T-helper 2 cell (primary cell): ENCODE measurements around the gene ARID1B.
A peak's percentile ranks its signal among the peaks of the same experiment; 100 is the strongest.

Experiments used
- DNase-seq, 5 experiments: peaks; one replicate each; pipeline versions ENCODE4 v3.0.0 to v3.0.0-alpha.2; 2012 to 2022

The ARID1B gene

DNA sequence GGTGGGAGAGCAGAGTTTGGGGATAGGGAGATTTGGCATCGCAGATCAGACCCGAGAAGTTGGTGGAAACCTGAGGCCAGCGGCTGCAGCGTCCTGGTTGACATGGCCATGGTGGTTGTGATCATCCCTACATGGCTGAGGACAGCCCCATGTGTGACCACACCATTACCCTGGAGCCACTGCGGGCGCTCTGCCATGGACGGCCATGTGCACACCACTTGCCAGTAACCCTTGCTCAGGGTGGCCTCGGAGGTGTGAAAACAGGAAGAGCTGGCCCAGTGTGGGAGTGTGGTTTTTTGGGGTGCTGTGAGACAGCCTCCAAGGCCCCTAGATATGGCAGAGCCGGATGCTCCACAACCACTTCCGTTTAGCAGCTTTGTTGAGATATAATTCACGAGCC, 481.7 kb downstream of the ARID1B start:
- DNase-seq: peak in 2 of 5 experiments; percentile 49 to 78

DNA sequence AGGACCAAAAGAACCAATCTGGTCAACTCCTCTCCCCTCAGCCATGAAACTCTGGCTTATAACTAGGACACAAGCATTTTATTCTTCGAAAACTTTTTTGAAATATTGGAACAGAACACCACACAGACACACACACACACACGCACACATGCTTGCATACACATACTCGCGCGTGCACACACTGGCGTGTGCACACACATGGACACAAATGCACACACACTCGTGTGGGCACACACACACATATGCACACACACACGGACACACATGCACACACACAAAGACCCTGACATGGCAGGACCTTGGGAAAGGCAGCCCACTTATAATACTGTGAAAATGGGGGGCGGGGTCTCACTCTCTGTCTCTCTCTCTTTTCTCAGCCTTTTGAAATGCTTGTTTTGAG, 482.3 kb downstream of the ARID1B start:
- no peak for DNase-seq
